ENCODE results near the gene ELAVL4. TPM values are rescaled to one million over a fixed set of nuclear protein-coding genes. Genes with fewer than 3 reads are reported as not detected.
"Not testable (repeated sequence)": the region's sequence is repeated elsewhere in the genome, so short reads cannot be mapped to it uniquely, and the experiment has no call there.

ELAVL4 gene
- polyA plus RNA-seq, 1 donor: 0.13 TPM

GRCh38 chr1:50126927-50127715, 18.4 kb downstream of the ELAVL4 start:
- DNase-seq (ENCODE audit: low read depth): no peak

GRCh38 chr1:50129201-50129600, 20.5 kb downstream of the ELAVL4 start:
- DNase-seq (ENCODE audit: low read depth): no peak

- DNase-seq (ENCODE audit: low read depth): no peak
These were observed 23.7 kb downstream of the ELAVL4 start for GRCh38 chr1:50132347-50132894.

- no peak for DNase-seq (ENCODE audit: low read depth)
These were observed 27.0 kb downstream of the ELAVL4 start for GRCh38 chr1:50135716-50136115.

GRCh38 chr1:50139339-50140181, 30.8 kb downstream of the ELAVL4 start:
- DNase-seq (ENCODE audit: low read depth): no peak

GRCh38 chr1:50140182-50140447, 31.4 kb downstream of the ELAVL4 start:
- DNase-seq (ENCODE audit: low read depth): no peak

GRCh38 chr1:50147191-50147850, 38.6 kb downstream of the ELAVL4 start:
- DNase-seq (ENCODE audit: low read depth): no peak

- DNase-seq (ENCODE audit: low read depth): no peak
These were observed 39.6 kb downstream of the ELAVL4 start for GRCh38 chr1:50148142-50148923.

GRCh38 chr1:50152236-50152635, 43.5 kb downstream of the ELAVL4 start:
- no peak for DNase-seq (ENCODE audit: low read depth)

- no peak for DNase-seq (ENCODE audit: low read depth)
These were observed 46.8 kb downstream of the ELAVL4 start for GRCh38 chr1:50155541-50155940.

GRCh38 chr1:50156241-50157010, 47.7 kb downstream of the ELAVL4 start:
- DNase-seq (ENCODE audit: low read depth): no peak

GRCh38 chr1:50157306-50157941, 48.7 kb downstream of the ELAVL4 start:
- DNase-seq (ENCODE audit: low read depth): no peak

- no peak for DNase-seq (ENCODE audit: low read depth)
These were observed 49.7 kb downstream of the ELAVL4 start for GRCh38 chr1:50158421-50158820.

- no peak for DNase-seq (ENCODE audit: low read depth)
These were observed 55.0 kb downstream of the ELAVL4 start for GRCh38 chr1:50163680-50164079.

GRCh38 chr1:50166351-50166750, 57.6 kb downstream of the ELAVL4 start:
- DNase-seq (ENCODE audit: low read depth): not testable (repeated sequence)

GRCh38 chr1:50172299-50172698, 63.6 kb downstream of the ELAVL4 start:
- no peak for DNase-seq (ENCODE audit: low read depth)

GRCh38 chr1:50174101-50174500, 65.4 kb downstream of the ELAVL4 start:
- no peak for DNase-seq (ENCODE audit: low read depth)

GRCh38 chr1:50175719-50176639, 67.3 kb downstream of the ELAVL4 start:
- no peak for DNase-seq (ENCODE audit: low read depth)

GRCh38 chr1:50177994-50178393, 69.3 kb downstream of the ELAVL4 start:
- no peak for DNase-seq (ENCODE audit: low read depth)
